ENCODE measurements around the gene NSFL1C. TPM values are rescaled to one million over a fixed set of nuclear protein-coding genes. Genes with fewer than 3 reads are reported as not detected.

The NSFL1C gene
- total RNA-seq, result 10 to 100 TPM; 67.2 to 67.9 TPM

GRCh38 chr20:1466211-1467081 is at the start of gene NSFL1C:
Gene NSFL1C, minus strand, starts transcription at chr20:1466849. Its CDS starts 25 bp downstream, at chr20:1466824.
- ChIA-PET CTCF (interaction anchor here (0.7 to 4.5 kb wide), 22 partner anchors 11 to 314 kb away, joined by 3 to 44 read pairs (median 5); partner anchors contain the start of gene SDCBP2), POLR2A (interaction anchor here (0.6 to 1.6 kb wide), 15 partner anchors 8 to 311 kb away, joined by 3 to 5 read pairs (median 3); partner anchors contain the start of genes SIRPB2 and SNPH)
- H3K27me3 Mint-ChIP-seq, result peaks cover 4% of the 10 kb centered on the region
- peaks cover 11% of the 10 kb centered on the region for H3K36me3 Mint-ChIP-seq (ENCODE audit: low read depth)
- ATAC-seq, result peak; percentile 97
- peak within 1 kb of the TSS; percentile 79 for H3K27ac Mint-ChIP-seq
- peak within 1 kb of the TSS; percentile 83 for H3K4me3 Mint-ChIP-seq
- H3K4me1 Mint-ChIP-seq (ENCODE audit: low read depth), result peaks cover 46% of the 10 kb centered on the region
- DNase-seq, result peak; percentile 96
- TF ChIP-seq CTCF (IDR thresholded peaks at IDR 0.05), result peak; percentile 100
- intact Hi-C loops (cut with micrococcal nuclease), result loop anchor here (10.0 kb wide), 1 partner anchor 352 kb away; the partner anchor contains the start of gene PSMF1
- H3K9me3 Mint-ChIP-seq, result no peaks in the 10 kb centered on the region

GRCh38 chr20:1513801-1514200 is 47.2 kb upstream of the NSFL1C start:
- Mint-ChIP-seq H3K27ac (no peak overlapping the region), H3K9me3 (peaks cover 9% of the 10 kb centered on the region), H3K4me1 (ENCODE audit: low read depth) (no peaks in the 10 kb centered on the region), H3K27me3 (peaks cover 4% of the 10 kb centered on the region), H3K36me3 (ENCODE audit: low read depth) (no peaks in the 10 kb centered on the region), H3K4me3 (no peak overlapping the region)
- DNase-seq, result no peak
- ChIA-PET CTCF (interaction anchor here (1.2 to 2.7 kb wide), 3 partner anchors 10 to 263 kb away, joined by 4 to 14 read pairs (median 4); no protein-coding TSS in a partner anchor), POLR2A (no interaction called here)
- ATAC-seq, result no peak
- no peak for TF ChIP-seq CTCF (IDR thresholded peaks at IDR 0.05)
- intact Hi-C loops (cut with micrococcal nuclease), result no loop called here

- ATAC-seq, result peak; percentile 74
- POLR2A ChIA-PET, result interaction anchor here (1.1 kb wide), 1 partner anchor 225 kb away, joined by 3 read pairs; no protein-coding TSS in a partner anchor
- Mint-ChIP-seq H3K36me3 (ENCODE audit: low read depth) (no peaks in the 10 kb centered on the region), H3K4me3 (no peak overlapping the region), H3K27ac (no peak overlapping the region), H3K27me3 (peaks cover 8% of the 10 kb centered on the region), H3K4me1 (ENCODE audit: low read depth) (no peaks in the 10 kb centered on the region), H3K9me3 (peaks cover 9% of the 10 kb centered on the region)
- CTCF ChIA-PET, result interaction anchor here (0.6 to 6.8 kb wide), 19 partner anchors 10 to 293 kb away, joined by 3 to 62 read pairs (median 4); partner anchors contain the start of gene NSFL1C
- intact Hi-C loops (cut with micrococcal nuclease), result loop anchor here (10.0 kb wide), 1 partner anchor 226 kb away; no protein-coding TSS in a partner anchor
- peak; percentile 58 for DNase-seq
- TF ChIP-seq CTCF (IDR thresholded peaks at IDR 0.05), result peak; percentile 32
These were observed 42.6 kb upstream of the NSFL1C start for GRCh38 chr20:1509237-1509636.

GRCh38 chr20:1508574-1508973 is 41.9 kb upstream of the NSFL1C start:
- no peak for DNase-seq
- Mint-ChIP-seq H3K9me3 (peaks cover 9% of the 10 kb centered on the region), H3K27me3 (peaks cover 8% of the 10 kb centered on the region), H3K4me3 (no peak overlapping the region), H3K36me3 (ENCODE audit: low read depth) (no peaks in the 10 kb centered on the region), H3K4me1 (ENCODE audit: low read depth) (peaks cover 2% of the 10 kb centered on the region), H3K27ac (no peak overlapping the region)
- intact Hi-C loops (cut with micrococcal nuclease), result loop anchor here (10.0 kb wide), 1 partner anchor 226 kb away; no protein-coding TSS in a partner anchor
- ChIA-PET CTCF (interaction anchor here (0.9 to 6.8 kb wide), 14 partner anchors 10 to 294 kb away, joined by 3 to 62 read pairs (median 6); partner anchors contain the start of gene NSFL1C), POLR2A (interaction anchor here (1.1 kb wide), 1 partner anchor 226 kb away, joined by 3 read pairs; no protein-coding TSS in a partner anchor)
- no peak for ATAC-seq
- no peak for TF ChIP-seq CTCF (IDR thresholded peaks at IDR 0.05)

Measured in activated CD8-positive, alpha-beta T cell treated with anti-CD3 and anti-CD28 coated beads for 36 hours (primary cell).